Activated B cell treated with CpG ODN at 0.5 μM for 24 hours (primary cell): ENCODE results near the gene TMEM176B. TPM values are rescaled to one million over a fixed set of nuclear protein-coding genes. Genes with fewer than 3 reads are reported as not detected.

ENCODE experiments used
- ATAC-seq: fragments of 200-7000 bp; cut with Tn5 transposase; one replicate; pipeline ENCODE4 v1.10.0; 2021; ENCODE audit warnings: low read depth, mild to moderate bottlenecking, moderate library complexity
- CTCF ChIA-PET: fragments of 350-600 bp; sonication (Branson Sonifier 250); formaldehyde crosslinking; loops from one replicate; lab custom pipeline; 2021; ENCODE audit warnings: antibody characterized with exemption; lab: Charles Lee
- POLR2A ChIA-PET: fragments of 350-600 bp; sonication (Branson Sonifier 250); formaldehyde crosslinking; loops from one replicate; lab custom pipeline; 2021; ENCODE audit warnings: antibody characterized with exemption; lab: Charles Lee
- DNase-seq: peaks from one replicate; pipeline ENCODE4 v3.0.0; 2022
- H3K27ac Mint-ChIP-seq: one replicate; pipeline ENCODE4 v1.8.0; 2020; ENCODE audit warnings: mixed read lengths
- H3K27me3 Mint-ChIP-seq: one replicate; pipeline ENCODE4 v1.8.0; 2021; ENCODE audit warnings: mixed read lengths
- H3K36me3 Mint-ChIP-seq: one replicate; pipeline ENCODE4 v1.8.0; 2021; ENCODE audit warnings: low read depth, mixed read lengths
- H3K4me1 Mint-ChIP-seq: one replicate; pipeline ENCODE4 v1.8.0; 2021; ENCODE audit warnings: mixed read lengths
- H3K4me3 Mint-ChIP-seq: one replicate; pipeline ENCODE4 v1.8.0; 2020; ENCODE audit warnings: mild to moderate bottlenecking, mixed read lengths
- H3K9me3 Mint-ChIP-seq: one replicate; pipeline ENCODE4 v1.8.0; 2020; ENCODE audit warnings: mixed read lengths
- intact Hi-C: fragments of 100-400 bp; cut with micrococcal nuclease; formaldehyde crosslinking; loops from one replicate; pipeline ENCODE4 v1.15.1; 2024
- total RNA-seq: library from RNA; stranded (reverse); gene quantifications from 2 replicates; pipeline ENCODE4 v1.2.3, GENCODE V29; 2022
- TF ChIP-seq, protein P1 (sequence below): fragments of 200-600 bp; IDR thresholded peaks from one replicate; pipeline ENCODE4 v1.8.0; 2022; ENCODE audit warnings: antibody characterized with exemption, mild to moderate bottlenecking

Gene TMEM176B
- total RNA-seq, 1 donor from 2014 or later, result 0.47 TPM

DNA sequence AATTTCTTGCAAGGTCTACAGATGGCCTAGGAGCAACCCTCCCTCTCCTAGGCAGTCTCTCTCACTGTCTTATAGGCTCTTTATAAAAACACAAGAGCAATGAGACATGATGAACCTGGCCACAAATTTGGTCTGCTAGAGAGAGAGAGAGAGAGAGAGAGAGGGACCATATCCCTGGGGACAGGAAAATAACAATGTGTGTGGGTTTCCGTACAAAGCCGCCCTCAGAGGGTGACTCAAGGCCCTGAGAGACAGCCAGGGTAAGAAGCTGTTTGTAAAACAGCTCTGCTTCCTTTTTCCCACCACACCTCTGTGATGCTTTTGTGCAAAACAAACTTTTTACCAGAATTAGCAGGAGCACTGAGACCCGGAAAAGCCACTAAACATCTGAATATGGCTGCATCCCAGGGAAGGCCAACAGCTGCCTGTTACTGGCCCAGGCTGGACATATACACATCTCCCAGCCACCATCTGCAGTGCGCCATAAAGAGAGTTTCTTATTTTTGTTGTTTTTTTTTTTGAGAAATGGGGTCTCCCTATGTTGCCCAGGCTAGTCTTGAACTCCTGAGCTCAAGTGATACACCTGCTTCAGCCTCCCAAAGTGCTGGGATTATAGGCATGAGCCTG, 44.6 kb downstream of the TMEM176B start:
- POLR2A ChIA-PET, result interaction anchor here (0.6 kb wide), 1 partner anchor 1209 kb away, joined by 3 read pairs; no protein-coding TSS in a partner anchor
- no peak overlapping the region for H3K4me3 Mint-ChIP-seq
- no peak for DNase-seq

DNA sequence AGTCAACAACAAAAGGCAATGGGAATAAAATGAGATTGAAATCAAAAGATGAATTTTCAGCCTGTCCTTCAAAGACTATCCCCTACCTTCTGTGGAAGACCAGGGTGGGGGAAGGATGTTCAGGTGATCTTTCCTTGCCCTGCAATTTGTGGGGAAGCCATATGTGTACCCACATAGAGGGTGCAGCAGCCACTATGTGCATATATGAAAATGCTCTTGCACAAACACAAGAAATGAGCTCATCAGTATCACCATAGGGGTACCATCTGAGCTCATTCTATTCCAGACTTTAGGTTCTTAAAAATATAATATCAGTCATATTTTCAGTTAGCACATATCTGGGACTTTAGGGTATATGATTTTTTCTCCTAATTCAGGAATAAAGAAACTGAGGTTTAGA, 45.2 kb downstream of the TMEM176B start:
- H3K4me3 Mint-ChIP-seq, result no peak overlapping the region
- DNase-seq (no peak), ATAC-seq (no peak)
- ChIA-PET CTCF (interaction anchor here (1.1 to 1.5 kb wide), 3 partner anchors 24 to 470 kb away, joined by 3 read pairs; no protein-coding TSS in a partner anchor), POLR2A (no interaction called here)
- no peaks in the 10 kb centered on the region for H3K9me3 Mint-ChIP-seq
- H3K4me1 Mint-ChIP-seq, result peaks cover 4% of the 10 kb centered on the region
- intact Hi-C loops, result loop anchor here (10.0 kb wide), 1 partner anchor 400 kb away; no protein-coding TSS in a partner anchor
- no peak overlapping the region for H3K27ac Mint-ChIP-seq
- H3K27me3 Mint-ChIP-seq, result peaks cover 8% of the 10 kb centered on the region
- no peaks in the 10 kb centered on the region for H3K36me3 Mint-ChIP-seq
- TF ChIP-seq, protein P1, sequence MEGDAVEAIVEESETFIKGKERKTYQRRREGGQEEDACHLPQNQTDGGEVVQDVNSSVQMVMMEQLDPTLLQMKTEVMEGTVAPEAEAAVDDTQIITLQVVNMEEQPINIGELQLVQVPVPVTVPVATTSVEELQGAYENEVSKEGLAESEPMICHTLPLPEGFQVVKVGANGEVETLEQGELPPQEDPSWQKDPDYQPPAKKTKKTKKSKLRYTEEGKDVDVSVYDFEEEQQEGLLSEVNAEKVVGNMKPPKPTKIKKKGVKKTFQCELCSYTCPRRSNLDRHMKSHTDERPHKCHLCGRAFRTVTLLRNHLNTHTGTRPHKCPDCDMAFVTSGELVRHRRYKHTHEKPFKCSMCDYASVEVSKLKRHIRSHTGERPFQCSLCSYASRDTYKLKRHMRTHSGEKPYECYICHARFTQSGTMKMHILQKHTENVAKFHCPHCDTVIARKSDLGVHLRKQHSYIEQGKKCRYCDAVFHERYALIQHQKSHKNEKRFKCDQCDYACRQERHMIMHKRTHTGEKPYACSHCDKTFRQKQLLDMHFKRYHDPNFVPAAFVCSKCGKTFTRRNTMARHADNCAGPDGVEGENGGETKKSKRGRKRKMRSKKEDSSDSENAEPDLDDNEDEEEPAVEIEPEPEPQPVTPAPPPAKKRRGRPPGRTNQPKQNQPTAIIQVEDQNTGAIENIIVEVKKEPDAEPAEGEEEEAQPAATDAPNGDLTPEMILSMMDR, result no peak

More for the DNA sequence above, 44.6 kb downstream of the TMEM176B start:
- Mint-ChIP-seq H3K9me3 (no peaks in the 10 kb centered on the region), H3K4me1 (peaks cover 4% of the 10 kb centered on the region), H3K27me3 (peaks cover 5% of the 10 kb centered on the region), H3K36me3 (no peaks in the 10 kb centered on the region), H3K27ac (no peak overlapping the region)
- intact Hi-C loops, result loop anchor here (2.0 to 10.0 kb wide), 2 partner anchors 401 to 469 kb away; no protein-coding TSS in a partner anchor
- CTCF ChIA-PET, result interaction anchor here (0.6 to 1.5 kb wide), 4 partner anchors 23 to 824 kb away, joined by 3 read pairs; no protein-coding TSS in a partner anchor
- TF ChIP-seq, protein P1, result no peak
- peak; percentile 40 for ATAC-seq

GRCh38 chr7:150753826-150754603, 46.1 kb downstream of the TMEM176B start:
- peaks cover 4% of the 10 kb centered on the region for H3K4me1 Mint-ChIP-seq
- intact Hi-C loops, result loop anchor here (10.0 kb wide), 1 partner anchor 399 kb away; no protein-coding TSS in a partner anchor
- ATAC-seq, result no peak
- ChIA-PET CTCF (interaction anchor here (0.7 to 1.5 kb wide), 2 partner anchors 305 to 469 kb away, joined by 3 to 4 read pairs; no protein-coding TSS in a partner anchor), POLR2A (no interaction called here)
- no peak overlapping the region for H3K4me3 Mint-ChIP-seq
- H3K27me3 Mint-ChIP-seq, result peaks cover 11% of the 10 kb centered on the region
- no peaks in the 10 kb centered on the region for H3K9me3 Mint-ChIP-seq
- no peak for DNase-seq
- H3K27ac Mint-ChIP-seq, result no peak overlapping the region
- no peaks in the 10 kb centered on the region for H3K36me3 Mint-ChIP-seq
- TF ChIP-seq, protein P1, result no peak

DNA sequence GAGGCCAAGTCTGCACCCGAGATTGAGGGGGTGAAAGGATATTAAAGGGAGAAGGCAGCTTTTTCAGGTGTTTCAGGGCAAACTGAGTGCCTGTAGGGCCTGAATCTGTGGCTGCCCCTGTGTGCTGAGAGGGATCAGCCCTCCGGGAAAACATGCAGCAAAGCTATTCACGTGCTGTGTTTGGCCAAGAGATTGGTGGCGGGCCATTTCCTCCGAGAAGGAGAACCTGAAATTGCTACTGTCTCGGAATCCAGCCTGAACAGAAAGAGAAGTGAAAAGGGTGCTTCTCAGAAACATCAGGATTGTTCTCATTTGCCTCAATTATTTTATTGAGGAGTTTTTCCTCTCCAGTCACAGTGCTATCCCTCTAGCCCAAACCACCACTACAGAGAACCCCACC, 46.9 kb downstream of the TMEM176B start:
- Mint-ChIP-seq H3K9me3 (no peaks in the 10 kb centered on the region), H3K27me3 (peaks cover 11% of the 10 kb centered on the region), H3K36me3 (no peaks in the 10 kb centered on the region), H3K4me3 (no peak overlapping the region), H3K4me1 (peaks cover 4% of the 10 kb centered on the region), H3K27ac (no peak overlapping the region)
- TF ChIP-seq, protein P1, result no peak
- ATAC-seq, result no peak
- no peak for DNase-seq
- ChIA-PET CTCF (no interaction called here), POLR2A (no interaction called here)
- intact Hi-C loops, result loop anchor here (10.0 kb wide), 1 partner anchor 398 kb away; no protein-coding TSS in a partner anchor
